WTC11 (cell line): ENCODE data around the gene EEF1A1. TPM values are rescaled to one million over a fixed set of nuclear protein-coding genes. Genes with fewer than 3 reads are reported as not detected.

ENCODE experiments used
- ATAC-seq: fragments of 200-7000 bp; cut with Tn5 transposase; 2 replicates; pipeline ENCODE4 v1.10.0; 2021; ENCODE audit warnings: mild to moderate bottlenecking, moderate library complexity
- CTCF ChIA-PET: fragments of 300-600 bp; sonication (Branson Sonifier 250); formaldehyde crosslinking; loops from one replicate; lab custom pipeline; 2021; ENCODE audit warnings: antibody characterized with exemption; lab: Charles Lee
- POLR2A ChIA-PET: fragments of 350-600 bp; sonication (Branson Sonifier 250); formaldehyde crosslinking; loops from one replicate; lab custom pipeline; 2021; ENCODE audit warnings: antibody characterized with exemption; lab: Charles Lee
- DNase-seq: peaks from one replicate; pipeline ENCODE4 v3.0.0; 2021; ENCODE audit warnings: low spot score
- H3K27ac Mint-ChIP-seq: 2 replicates; pipeline ENCODE4 v1.8.0; 2021; ENCODE audit warnings: mixed read lengths
- H3K27me3 Mint-ChIP-seq: 2 replicates; pipeline ENCODE4 v1.8.0; 2021; ENCODE audit warnings: low read depth, mild to moderate bottlenecking, moderate library complexity, mixed read lengths
- H3K36me3 Mint-ChIP-seq: 2 replicates; pipeline ENCODE4 v1.8.0; 2021; ENCODE audit warnings: mixed read lengths
- H3K4me1 Mint-ChIP-seq: 2 replicates; pipeline ENCODE4 v1.8.0; 2022; ENCODE audit warnings: mixed read lengths
- H3K4me3 Mint-ChIP-seq: 2 replicates; pipeline ENCODE4 v1.8.0; 2021; ENCODE audit warnings: mild to moderate bottlenecking, moderate library complexity, mixed read lengths
- H3K9me3 Mint-ChIP-seq: 2 replicates; pipeline ENCODE4 v1.8.0; 2021; ENCODE audit warnings: mixed read lengths
- ATF6 ChIP-seq: sonication (generic); formaldehyde crosslinking; IDR thresholded peaks from 2 replicates; pipeline ENCODE4 v1.8.1; 2023; ENCODE audit warnings: mild to moderate bottlenecking, missing genetic modification reagents
- CDX4 ChIP-seq: fragments of 250-450 bp; sonication (Bioruptor Pico); IDR thresholded peaks from 2 replicates; pipeline ENCODE4 v1.9.0; 2021; ENCODE audit warnings: moderate library complexity, mild to moderate bottlenecking, inconsistent platforms, borderline replicate concordance
- E2F1 ChIP-seq: sonication (generic); formaldehyde crosslinking; IDR thresholded peaks from 2 replicates; pipeline ENCODE4 v1.8.0; 2022; ENCODE audit warnings: mild to moderate bottlenecking, missing genetic modification reagents
- ERG ChIP-seq: fragments of 250-450 bp; sonication (Bioruptor Pico); IDR thresholded peaks from 2 replicates; pipeline ENCODE4 v1.8.0; 2021; ENCODE audit warnings: mild to moderate bottlenecking
- ESRRA ChIP-seq: sonication (generic); formaldehyde crosslinking; IDR thresholded peaks from 2 replicates; pipeline ENCODE4 v1.8.1; 2022; ENCODE audit warnings: mild to moderate bottlenecking, missing genetic modification reagents, borderline replicate concordance
- ETV6 ChIP-seq: sonication (generic); formaldehyde crosslinking; IDR thresholded peaks from 2 replicates; pipeline ENCODE4 v1.8.1; 2022; ENCODE audit warnings: mild to moderate bottlenecking, missing genetic modification reagents
- GABPB1 ChIP-seq: sonication (generic); formaldehyde crosslinking; IDR thresholded peaks from 2 replicates; pipeline ENCODE4 v1.8.1; 2023; ENCODE audit warnings: mild to moderate bottlenecking, missing genetic modification reagents
- NFYB ChIP-seq: sonication (generic); formaldehyde crosslinking; conservative IDR thresholded peaks from 2 replicates; pipeline ENCODE4 v1.8.0; 2022; ENCODE audit warnings: low read depth, missing genetic modification reagents
- NR2C2 ChIP-seq: sonication (generic); formaldehyde crosslinking; IDR thresholded peaks from 2 replicates; pipeline ENCODE4 v1.8.0; 2022; ENCODE audit warnings: mild to moderate bottlenecking, missing genetic modification reagents
- NR3C1 ChIP-seq: sonication (generic); formaldehyde crosslinking; conservative IDR thresholded peaks from 2 replicates; pipeline ENCODE4 v1.8.1; 2023; ENCODE audit warnings: low read depth, mild to moderate bottlenecking, missing genetic modification reagents
- PREB ChIP-seq: sonication (generic); formaldehyde crosslinking; IDR thresholded peaks from 2 replicates; pipeline ENCODE4 v1.8.1; 2022; ENCODE audit warnings: mild to moderate bottlenecking, missing genetic modification reagents, moderate library complexity, borderline replicate concordance
- RELA ChIP-seq: sonication (generic); formaldehyde crosslinking; IDR thresholded peaks from 2 replicates; pipeline ENCODE4 v1.8.1; 2022; ENCODE audit warnings: missing genetic modification reagents, mild to moderate bottlenecking, borderline replicate concordance
- SP1 ChIP-seq: sonication (generic); formaldehyde crosslinking; conservative IDR thresholded peaks from 2 replicates; pipeline ENCODE4 v1.8.1; 2022; ENCODE audit warnings: missing genetic modification reagents
- TCF7 ChIP-seq: sonication (generic); formaldehyde crosslinking; IDR thresholded peaks from 2 replicates; pipeline ENCODE4 v1.8.0; 2022; ENCODE audit warnings: mild to moderate bottlenecking, low read depth, missing genetic modification reagents, moderate library complexity
- TEAD4 ChIP-seq: sonication (generic); formaldehyde crosslinking; IDR thresholded peaks from 2 replicates; pipeline ENCODE4 v1.8.0; 2022; ENCODE audit warnings: mild to moderate bottlenecking, missing genetic modification reagents
- TP53 ChIP-seq: sonication (generic); formaldehyde crosslinking; IDR thresholded peaks from 2 replicates; pipeline ENCODE4 v1.8.1; 2023; ENCODE audit warnings: mild to moderate bottlenecking, missing genetic modification reagents
- ZNF121 ChIP-seq: sonication (generic); formaldehyde crosslinking; IDR thresholded peaks from 2 replicates; pipeline ENCODE4 v1.8.0; 2023; ENCODE audit warnings: missing genetic modification reagents
- ZNF317 ChIP-seq: sonication (generic); formaldehyde crosslinking; IDR thresholded peaks from 2 replicates; pipeline ENCODE4 v1.8.1; 2023; ENCODE audit warnings: low read depth, mild to moderate bottlenecking, moderate library complexity, missing genetic modification reagents, borderline replicate concordance
- ZNF396 ChIP-seq: fragments of 250-450 bp; sonication (Bioruptor Pico); IDR thresholded peaks from 2 replicates; pipeline ENCODE4 v1.8.0; 2021; ENCODE audit warnings: mild to moderate bottlenecking, moderate library complexity, borderline replicate concordance
- ZNF416 ChIP-seq: fragments of 250-450 bp; sonication (Bioruptor Pico); IDR thresholded peaks from 2 replicates; pipeline ENCODE4 v1.9.0; 2021; ENCODE audit warnings: mild to moderate bottlenecking, inconsistent platforms
- ZNF423 ChIP-seq: fragments of 250-450 bp; sonication (Bioruptor Pico); IDR thresholded peaks from 2 replicates; pipeline ENCODE4 v2.1.2; 2022; ENCODE audit warnings: mild to moderate bottlenecking, moderate library complexity
- total RNA-seq: library from RNA; stranded (reverse); gene quantifications from 3 replicates; pipeline ENCODE4 v1.2.3, GENCODE V29; 2021
- TF ChIP-seq, protein P1 (sequence below): sonication (generic); formaldehyde crosslinking; IDR thresholded peaks from 2 replicates; pipeline ENCODE4 v1.8.0; 2023; ENCODE audit warnings: missing genetic modification reagents

EEF1A1 gene
- total RNA-seq, 1 experiment from 2014 or later = 11,564 TPM

DNA sequence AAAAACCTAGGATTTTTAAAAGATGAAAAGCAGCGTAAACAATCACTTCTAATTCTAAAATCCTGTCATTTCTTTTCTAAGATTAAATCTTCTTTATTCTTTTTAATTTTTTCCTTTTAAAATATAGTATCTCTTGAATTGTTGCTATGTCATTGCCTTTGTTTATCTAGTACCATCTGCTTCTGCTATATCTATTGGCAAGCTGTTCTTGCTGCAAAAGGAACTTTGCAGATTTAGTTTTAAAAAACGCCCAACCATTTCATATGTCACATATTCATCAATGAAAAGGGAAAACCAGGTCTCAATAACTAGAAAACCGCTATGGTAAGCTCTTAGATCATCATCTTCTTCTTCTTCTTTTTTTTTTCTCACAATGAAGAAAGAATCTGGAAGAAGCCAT is 11.5 kb upstream of the EEF1A1 start (continued):
- no peak for TF ChIP-seq NR2C2
- no peak for TF ChIP-seq TP53 (CRISPR knock-in tag)
- TF ChIP-seq ZNF121 (CRISPR knock-in tag) = no peak
- TF ChIP-seq ZNF396 (CRISPR knock-in tag) = no peak
- TF ChIP-seq ZNF416 = no peak
- TF ChIP-seq ETV6 (CRISPR knock-in tag) = no peak
- TF ChIP-seq ESRRA = no peak
- TF ChIP-seq PREB (CRISPR knock-in tag) = no peak
- TF ChIP-seq, all 79 proteins: peak for 0

DNA sequence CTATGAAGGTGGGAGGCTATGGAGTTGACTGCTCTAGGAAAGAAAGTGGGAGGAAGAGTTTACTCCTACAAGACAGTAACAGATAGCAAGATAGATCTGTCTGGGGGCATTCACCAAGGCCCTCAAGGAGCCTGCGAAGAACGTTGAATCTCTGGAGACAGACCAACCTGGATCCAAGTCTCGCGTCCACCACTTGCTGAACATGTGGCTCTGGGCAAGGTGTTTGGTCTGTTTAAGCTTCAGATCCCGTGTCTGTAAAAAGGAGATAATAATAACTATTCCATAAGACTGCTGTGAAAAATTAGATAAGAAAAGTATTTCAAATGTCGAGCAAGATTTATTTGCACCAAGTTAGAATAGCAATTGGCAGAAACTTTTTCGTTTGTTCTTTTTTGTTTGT is 8.1 kb upstream of the EEF1A1 start:
- DNase-seq (no peak), ATAC-seq (no peak)
- POLR2A ChIA-PET = no interaction called here
- TF ChIP-seq RELA = no peak
- TF ChIP-seq ZNF423 (CRISPR knock-in tag) = no peak
- no peak for TF ChIP-seq CDX4
- no peak for TF ChIP-seq TEAD4 (CRISPR knock-in tag)
- TF ChIP-seq NFYB (CRISPR knock-in tag) = no peak
- no peak for TF ChIP-seq ATF6 (CRISPR knock-in tag)
- TF ChIP-seq NR3C1 = no peak
- no peaks in the 10 kb centered on the region for H3K27me3 Mint-ChIP-seq
- CTCF ChIA-PET = interaction anchor here (1.6 kb wide), 1 partner anchor 19 kb away, joined by 3 read pairs; no protein-coding TSS in a partner anchor
- H3K27ac Mint-ChIP-seq = no peak overlapping the region
- peaks cover 6% of the 10 kb centered on the region; the same call in 1 of the 2 replicates for H3K4me1 Mint-ChIP-seq
- H3K4me3 Mint-ChIP-seq = no peak overlapping the region
- H3K36me3 Mint-ChIP-seq = no peaks in the 10 kb centered on the region
- no peaks in the 10 kb centered on the region for H3K9me3 Mint-ChIP-seq

DNA sequence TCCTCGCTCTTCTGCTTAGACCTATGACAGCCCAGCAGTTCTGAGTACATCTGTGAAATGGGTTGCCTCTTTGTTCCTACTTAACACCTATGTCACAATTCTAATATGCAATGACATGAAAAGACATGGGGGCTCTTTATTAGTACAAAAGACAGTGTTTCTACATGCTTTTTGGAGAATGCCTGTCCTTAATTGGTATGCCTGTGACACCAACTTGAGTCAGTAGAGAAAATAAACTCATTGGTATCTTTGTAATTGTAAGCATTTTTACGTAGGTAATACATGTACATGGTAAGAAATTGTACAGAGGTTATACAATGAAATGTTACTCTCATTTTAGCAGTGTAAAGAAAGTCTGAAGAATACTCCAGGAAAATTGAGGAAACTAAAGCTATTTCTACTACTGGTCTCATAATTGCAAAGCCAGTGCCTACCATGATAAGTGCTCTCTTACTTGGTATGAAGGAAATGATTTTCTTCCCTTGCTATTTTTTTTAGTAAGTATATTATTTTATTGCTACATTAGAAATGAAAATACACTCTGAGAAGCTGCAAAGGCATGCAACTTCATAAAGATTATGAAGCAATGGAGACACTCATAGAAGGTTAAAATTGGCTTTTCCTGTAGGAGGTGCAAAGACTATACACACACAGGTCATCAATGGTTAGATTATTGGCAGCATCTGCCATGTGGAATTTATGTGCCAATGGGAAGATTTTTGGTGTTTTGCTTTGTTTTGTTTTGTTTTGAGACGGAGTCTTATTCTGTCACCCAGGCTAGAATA is 4.9 kb upstream of the EEF1A1 start:
- ChIA-PET POLR2A (no interaction called here), CTCF (no interaction called here)
- Mint-ChIP-seq H3K27me3 (peaks cover 3% of the 10 kb centered on the region; the same call in 1 of the 2 replicates), H3K36me3 (peaks cover 3% of the 10 kb centered on the region), H3K27ac (no peak overlapping the region), H3K9me3 (no peaks in the 10 kb centered on the region), H3K4me1 (peaks cover 17% of the 10 kb centered on the region)
- no peak for ATAC-seq
- DNase-seq = no peak
- TF ChIP-seq, protein P1, sequence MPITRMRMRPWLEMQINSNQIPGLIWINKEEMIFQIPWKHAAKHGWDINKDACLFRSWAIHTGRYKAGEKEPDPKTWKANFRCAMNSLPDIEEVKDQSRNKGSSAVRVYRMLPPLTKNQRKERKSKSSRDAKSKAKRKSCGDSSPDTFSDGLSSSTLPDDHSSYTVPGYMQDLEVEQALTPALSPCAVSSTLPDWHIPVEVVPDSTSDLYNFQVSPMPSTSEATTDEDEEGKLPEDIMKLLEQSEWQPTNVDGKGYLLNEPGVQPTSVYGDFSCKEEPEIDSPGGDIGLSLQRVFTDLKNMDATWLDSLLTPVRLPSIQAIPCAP = no peak
- TF ChIP-seq SP1 (CRISPR knock-in tag) (no peak), ZNF396 (CRISPR knock-in tag) (no peak), ZNF317 (no peak), TCF7 (CRISPR knock-in tag) (no peak), ERG (CRISPR knock-in tag) (no peak), E2F1 (CRISPR knock-in tag) (no peak), TP53 (CRISPR knock-in tag) (no peak), GABPB1 (CRISPR knock-in tag) (no peak)
- TF ChIP-seq, all 79 proteins: peak for 0
- no peak overlapping the region for H3K4me3 Mint-ChIP-seq
